Gastrocnemius medialis (tissue), 4 donors: ENCODE results near the gene STMN1.

Source experiments
- CTCF ChIP-seq, 5 experiments: fragments of 450-650 bp in 3 of 5; fragments of 200-600 bp in 2 of 5; sonication (generic) in 2 of 5; IDR thresholded peaks in 4 of 5; conservative IDR thresholded peaks in 1 of 5; 1 replicate in 4 of 5; 2 replicates in 1 of 5; pipeline ENCODE4 v1.5.1; 2016 to 2019; ENCODE audit warnings: antibody characterized with exemption in 5 of 5, mild to moderate bottlenecking in 3 of 5, moderate library complexity in 3 of 5
- POLR2A ChIP-seq, 2 donors: fragments of 450-650 bp; IDR thresholded peaks; one replicate each; pipeline ENCODE4 v1.6.1; 2017; ENCODE audit warnings: antibody characterized with exemption in 2 of 2, mild to moderate bottlenecking in 2 of 2, moderate library complexity in 2 of 2

GRCh38 chr1:25947027-25947426, 40.8 kb upstream of the STMN1 start:
- no peak for TF ChIP-seq CTCF (IDR thresholded peaks at IDR 0.05 in 4 of 5, conservative IDR thresholded peaks at IDR 0.05 in 1 of 5)
- TF ChIP-seq POLR2A (IDR thresholded peaks at IDR 0.05), result no peak
